HG03342 (cell line): Measurements from ENCODE around the gene FMN1.

Source experiments
- ATAC-seq: cut with Tn5 transposase; IDR thresholded peaks from one replicate; pipeline ENCODE4 v1.9.1; 2021; ENCODE audit warnings: mild to moderate bottlenecking, moderate library complexity; ENCODE audit not compliant: unreplicated experiment

Gene FMN1

GRCh38 chr15:33194704-33195670 lies at the start of gene FMN1:
Gene FMN1 (minus strand): TSS chr15:33194714. CDS start chr15:33154914, 39,800 bp downstream.
- ATAC-seq, result peak; percentile 96

GRCh38 chr15:33243869-33244268 lies 49.4 kb upstream of the FMN1 start:
- ATAC-seq, result no peak

- no peak for ATAC-seq
These were observed 48.9 kb upstream of the FMN1 start for GRCh38 chr15:33243393-33243792.

- no peak for ATAC-seq
These were observed 48.2 kb upstream of the FMN1 start for GRCh38 chr15:33242669-33243191.

- ATAC-seq, result no peak
These were observed 47.7 kb upstream of the FMN1 start for GRCh38 chr15:33242165-33242564.

GRCh38 chr15:33236841-33237509 lies 42.5 kb upstream of the FMN1 start:
- ATAC-seq, result no peak

- ATAC-seq, result no peak
These were observed 39.5 kb upstream of the FMN1 start for GRCh38 chr15:33234020-33234461.

- ATAC-seq, result peak; percentile 74
These were observed 32.2 kb upstream of the FMN1 start for GRCh38 chr15:33226559-33227181.

- no peak for ATAC-seq
These were observed 23.6 kb upstream of the FMN1 start for GRCh38 chr15:33218071-33218491.

GRCh38 chr15:33215941-33216872 lies 21.7 kb upstream of the FMN1 start:
- ATAC-seq, result no peak

- ATAC-seq, result no peak
These were observed 16.8 kb upstream of the FMN1 start for GRCh38 chr15:33211176-33211808.

- no peak for ATAC-seq
These were observed 15.3 kb upstream of the FMN1 start for GRCh38 chr15:33209575-33210481.

GRCh38 chr15:33207646-33208045 lies 13.1 kb upstream of the FMN1 start:
- no peak for ATAC-seq

- ATAC-seq, result no peak
These were observed 11.9 kb upstream of the FMN1 start for GRCh38 chr15:33206366-33206765.

GRCh38 chr15:33204926-33205325 lies 10.4 kb upstream of the FMN1 start:
- ATAC-seq, result no peak

- no peak for ATAC-seq
These were observed 9.6 kb upstream of the FMN1 start for GRCh38 chr15:33204087-33204486.

- ATAC-seq, result peak; percentile 85
These were observed 7.1 kb upstream of the FMN1 start for GRCh38 chr15:33201491-33202231.

GRCh38 chr15:33200903-33201302 lies 6.4 kb upstream of the FMN1 start:
- no peak for ATAC-seq
